Measurements from ENCODE around the gene MNS1.

GRCh38 chr15:56390739-56391267 is 74.1 kb downstream of the MNS1 start:
- no peak for TF ChIP-seq CTCF (IDR thresholded peaks at IDR 0.05; ENCODE audit: low read depth, low read length, poor library complexity, severe bottlenecking)
- TF ChIP-seq EZH2phosphoT487 (IDR thresholded peaks at IDR 0.05; ENCODE audit: borderline replicate concordance, low read length) = no peak
